Neural progenitor cell (in vitro differentiated cells): ENCODE results near the gene ASXL1.

Source experiments
- CTCF ChIP-seq: fragments of 200-600 bp; sonication (generic); IDR thresholded peaks from 2 replicates; pipeline ENCODE4 v1.5.1; 2017; ENCODE audit warnings: antibody characterized with exemption, mild to moderate bottlenecking
- EZH2phosphoT487 ChIP-seq: fragments of 200-600 bp; sonication (generic); IDR thresholded peaks from 2 replicates; pipeline ENCODE4 v1.6.1; 2017; ENCODE audit warnings: antibody characterized with exemption

- TF ChIP-seq CTCF (no peak), EZH2phosphoT487 (no peak)
Measured at GRCh38 chr20:32366380-32366779, 8.2 kb downstream of the ASXL1 start.
